ENCODE results near the gene SMARCA2.

DNA sequence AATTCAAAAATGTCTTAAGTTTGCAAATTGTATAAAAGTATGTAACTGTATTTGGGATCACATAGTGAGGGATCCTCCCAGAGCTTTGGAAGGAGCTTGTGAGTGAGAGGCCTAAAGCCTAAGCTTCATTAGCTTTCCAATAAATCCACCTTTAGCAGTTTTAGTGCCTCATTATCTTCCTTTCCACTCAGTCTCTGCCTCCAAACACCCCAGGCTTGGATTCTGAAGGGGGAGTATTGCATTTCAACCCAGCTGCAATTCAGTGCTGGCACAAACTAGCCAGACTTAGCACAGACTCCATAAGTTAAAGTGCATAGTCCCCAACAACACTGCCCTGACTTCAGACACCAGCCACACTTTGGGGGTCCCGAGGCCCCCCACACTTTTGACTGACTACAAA is 113.5 kb downstream of the SMARCA2 start:
- no peak for TF ChIP-seq POLR2A (IDR thresholded peaks at IDR 0.05; ENCODE audit: low read length)
- TF ChIP-seq GATA1 (IDR thresholded peaks at IDR 0.05; ENCODE audit: low read depth, low read length) = no peak

Measured in erythroblast (primary cell).